Measurements from ENCODE around the gene RNU4-1. TPM values are rescaled to one million over a fixed set of nuclear protein-coding genes. Genes with fewer than 3 reads are reported as not detected.
A peak's percentile ranks its signal among the peaks of the same experiment; 100 is the strongest.
"Not testable (repeated sequence)": the region's sequence is repeated elsewhere in the genome, so short reads cannot be mapped to it uniquely, and the experiment has no call there.

RNU4-1 gene
- total and polyA plus RNA-seq, 5 experiments from 2014 or later: 519 to 934 TPM; not detected in 3

DNA sequence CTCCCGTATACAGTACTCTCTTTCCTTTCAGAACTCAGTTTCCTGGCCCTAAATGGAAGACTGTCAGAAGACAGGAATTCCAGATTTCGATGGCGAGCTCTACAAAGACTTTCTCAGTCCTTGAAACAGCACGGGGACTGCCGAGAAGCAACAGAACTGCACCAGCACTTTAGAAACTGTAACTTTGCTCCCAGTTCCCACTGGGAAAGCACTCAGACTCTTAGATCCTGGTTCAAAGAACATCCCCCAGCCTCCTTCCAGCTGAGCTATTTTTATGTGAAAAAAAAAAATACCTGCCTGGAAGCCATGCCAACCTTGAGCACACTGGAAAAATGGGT lies 29.3 kb downstream of the RNU4-1 start:
- POLR2A ChIA-PET: interaction anchor here (5.1 to 9.3 kb wide), 5 partner anchors 14 to 62 kb away, joined by 42 to 211 read pairs (median 105); partner anchors contain the start of genes RNU4-1, RNU4-2 and RPLP0
- Mint-ChIP-seq H3K9me3 (no peaks in the 10 kb centered on the region), H3K27me3 (peaks cover 0 to 2% (median 0%) of the 10 kb centered on the region in 5 donors), H3K27ac (peak overlapping the region; percentile 79 to 95 (median 92)), H3K4me1 (peaks cover 26 to 65% (median 59%) of the 10 kb centered on the region in 4 donors), H3K4me3 (peak overlapping the region; percentile 88 to 96 (median 94)), H3K36me3 (peaks cover 0 to 10% (median 0%) of the 10 kb centered on the region in 3 donors)
- no peak for ATAC-seq
- DNase-seq: no peak

DNA sequence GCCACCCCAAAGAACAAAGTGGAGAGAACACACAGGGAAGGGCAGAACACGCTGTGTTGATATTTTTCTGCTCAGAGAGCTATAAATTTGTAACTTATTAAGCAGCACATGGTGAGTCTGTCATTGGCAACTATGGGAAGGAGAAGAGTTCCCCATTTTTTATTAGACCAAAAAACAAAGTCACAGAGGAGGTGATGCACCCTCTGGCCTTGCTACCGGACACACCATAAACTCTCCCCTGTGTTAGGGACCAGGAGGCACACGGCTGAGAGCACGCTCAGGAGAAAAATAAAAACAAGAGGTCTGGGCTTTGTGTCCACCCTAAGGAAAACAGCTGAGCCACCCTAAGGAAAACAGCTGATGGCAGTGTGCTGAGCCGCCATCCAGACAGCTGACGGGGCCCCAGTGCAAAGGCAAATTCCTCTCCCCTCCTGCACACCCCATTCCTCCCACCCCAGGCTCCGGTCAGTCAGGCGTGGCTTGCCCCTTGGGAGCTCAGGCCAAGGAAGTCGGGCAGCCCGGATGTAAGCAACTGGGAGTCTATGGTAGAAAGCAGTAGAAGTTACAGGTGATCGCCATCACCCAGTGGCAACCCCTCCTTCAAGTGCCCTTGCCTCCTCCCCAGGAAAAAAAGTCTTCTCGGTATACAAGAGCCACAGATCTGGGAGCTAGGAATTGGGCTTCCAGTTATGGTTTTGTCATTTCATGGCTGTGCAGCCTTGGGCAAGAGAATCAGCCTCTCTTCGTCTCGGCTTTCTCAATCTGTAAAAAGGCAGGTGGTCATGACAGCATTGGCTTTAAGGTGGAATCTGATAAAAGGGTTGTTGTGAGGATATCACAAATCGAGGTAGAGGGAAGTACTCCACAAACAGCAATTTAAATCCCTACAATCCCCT lies 29.9 kb downstream of the RNU4-1 start:
- Mint-ChIP-seq H3K4me3 (peak overlapping the region; percentile 88 to 96 (median 94)), H3K9me3 (no peaks in the 10 kb centered on the region), H3K36me3 (peaks cover 0 to 10% (median 0%) of the 10 kb centered on the region in 3 donors), H3K4me1 (peaks cover 30 to 71% (median 65%) of the 10 kb centered on the region in 4 donors), H3K27ac (peak overlapping the region; percentile 79 to 95 (median 92)), H3K27me3 (peaks cover 0 to 2% (median 0%) of the 10 kb centered on the region in 5 donors)
- POLR2A ChIA-PET: interaction anchor here (0.5 to 9.3 kb wide), 6 partner anchors 13 to 61 kb away, joined by 6 to 211 read pairs (median 90); partner anchors contain the start of genes RNU4-1, RNU4-2 and RPLP0
- ATAC-seq (peak in 1 of 2 donors; percentile 5), DNase-seq (no peak)

- Mint-ChIP-seq H3K36me3 (peaks cover 0 to 10% (median 1%) of the 10 kb centered on the region in 3 donors), H3K27me3 (peaks cover 0 to 2% (median 0%) of the 10 kb centered on the region in 5 donors), H3K4me3 (peak overlapping the region; percentile 88 to 96 (median 94)), H3K27ac (peak overlapping the region; percentile 79 to 95 (median 90)), H3K9me3 (no peaks in the 10 kb centered on the region), H3K4me1 (peaks cover 34 to 80% (median 74%) of the 10 kb centered on the region in 4 donors)
- POLR2A ChIA-PET: interaction anchor here (0.5 to 9.3 kb wide), 8 partner anchors 12 to 66 kb away, joined by 4 to 211 read pairs (median 59); partner anchors contain the start of genes RNU4-1, RNU4-2 and RPLP0
- peak in 5 of 10 donors; percentile 23 to 68 (median 40) for DNase-seq
- peak; percentile 56 to 68 for ATAC-seq
Measured at GRCh38 chr12:120261951-120262851, 30.8 kb downstream of the RNU4-1 start.

GRCh38 chr12:120260607-120261006 lies 32.4 kb downstream of the RNU4-1 start:
- POLR2A ChIA-PET: interaction anchor here (0.6 to 9.3 kb wide), 5 partner anchors 11 to 124 kb away, joined by 3 to 211 read pairs (median 7); partner anchors contain the start of gene RPLP0
- peaks cover 42 to 87% (median 86%) of the 10 kb centered on the region in 4 donors for H3K4me1 Mint-ChIP-seq
- H3K9me3 Mint-ChIP-seq: no peaks in the 10 kb centered on the region
- peak overlapping the region in 9 of 10 donors; percentile 13 to 94 (median 61) for H3K4me3 Mint-ChIP-seq
- ATAC-seq (no peak), DNase-seq (no peak)
- H3K27me3 Mint-ChIP-seq: no peaks in the 10 kb centered on the region
- H3K27ac Mint-ChIP-seq: peak overlapping the region; percentile 24 to 91 (median 68)
- H3K36me3 Mint-ChIP-seq: peaks cover 0 to 13% (median 4%) of the 10 kb centered on the region in 3 donors

GRCh38 chr12:120259418-120260202 lies 33.4 kb downstream of the RNU4-1 start:
- peak overlapping the region in 9 of 10 donors; percentile 5 to 94 (median 61) for H3K4me3 Mint-ChIP-seq
- H3K27me3 Mint-ChIP-seq: no peaks in the 10 kb centered on the region
- no peaks in the 10 kb centered on the region for H3K9me3 Mint-ChIP-seq
- H3K4me1 Mint-ChIP-seq: peaks cover 47 to 93% (median 91%) of the 10 kb centered on the region in 4 donors
- DNase-seq: no peak
- peak overlapping the region; percentile 61 to 91 (median 79) for H3K27ac Mint-ChIP-seq
- ATAC-seq: no peak
- POLR2A ChIA-PET: interaction anchor here (1.4 to 9.3 kb wide), 4 partner anchors 10 to 59 kb away, joined by 5 to 211 read pairs (median 10); partner anchors contain the start of gene RPLP0
- peaks cover 0 to 20% (median 10%) of the 10 kb centered on the region in 3 donors for H3K36me3 Mint-ChIP-seq

- no peak for DNase-seq
- ATAC-seq: no peak
- peaks cover 43 to 92% (median 89%) of the 10 kb centered on the region in 4 donors for H3K4me1 Mint-ChIP-seq
- H3K36me3 Mint-ChIP-seq: peaks cover 0 to 20% (median 13%) of the 10 kb centered on the region in 3 donors
- no peaks in the 10 kb centered on the region for H3K27me3 Mint-ChIP-seq
- peak overlapping the region; percentile 32 to 94 (median 90) for H3K27ac Mint-ChIP-seq
- no peaks in the 10 kb centered on the region for H3K9me3 Mint-ChIP-seq
- H3K4me3 Mint-ChIP-seq: peak overlapping the region in 6 of 10 donors; percentile 25 to 47 (median 40)
- POLR2A ChIA-PET: interaction anchor here (1.4 to 12.7 kb wide), 4 partner anchors 9 to 57 kb away, joined by 3 to 149 read pairs (median 10); no protein-coding TSS in a partner anchor
Measured at GRCh38 chr12:120258323-120258896, 34.6 kb downstream of the RNU4-1 start.

GRCh38 chr12:120257041-120257821 lies 35.8 kb downstream of the RNU4-1 start:
- H3K27me3 Mint-ChIP-seq: no peaks in the 10 kb centered on the region
- POLR2A ChIA-PET: interaction anchor here (1.2 to 14.8 kb wide), 7 partner anchors 6 to 56 kb away, joined by 3 to 207 read pairs (median 11); partner anchors contain the start of genes PXN, RNU4-1 and RNU4-2
- H3K36me3 Mint-ChIP-seq: peaks cover 0 to 18% (median 13%) of the 10 kb centered on the region in 3 donors
- H3K4me1 Mint-ChIP-seq: peaks cover 40 to 92% (median 89%) of the 10 kb centered on the region in 4 donors
- no peak for ATAC-seq
- no peak for DNase-seq
- H3K4me3 Mint-ChIP-seq: peak overlapping the region in 8 of 10 donors; percentile 5 to 68 (median 43)
- H3K9me3 Mint-ChIP-seq: no peaks in the 10 kb centered on the region
- peak overlapping the region; percentile 82 to 94 (median 90) for H3K27ac Mint-ChIP-seq

GRCh38 chr12:120254809-120255208 lies 38.2 kb downstream of the RNU4-1 start:
- Mint-ChIP-seq H3K4me3 (peak overlapping the region in 9 of 10 donors; percentile 11 to 81 (median 59)), H3K27ac (peak overlapping the region; percentile 87 to 98 (median 92)), H3K27me3 (no peaks in the 10 kb centered on the region), H3K9me3 (no peaks in the 10 kb centered on the region), H3K36me3 (peaks cover 0 to 15% (median 13%) of the 10 kb centered on the region in 3 donors), H3K4me1 (peaks cover 48 to 92% (median 87%) of the 10 kb centered on the region in 4 donors)
- POLR2A ChIA-PET: interaction anchor here (1.0 to 14.8 kb wide), 6 partner anchors 9 to 54 kb away, joined by 3 to 207 read pairs (median 37); partner anchors contain the start of genes PXN, RNU4-1, RNU4-2 and RPLP0
- DNase-seq: no peak
- ATAC-seq: no peak

DNA sequence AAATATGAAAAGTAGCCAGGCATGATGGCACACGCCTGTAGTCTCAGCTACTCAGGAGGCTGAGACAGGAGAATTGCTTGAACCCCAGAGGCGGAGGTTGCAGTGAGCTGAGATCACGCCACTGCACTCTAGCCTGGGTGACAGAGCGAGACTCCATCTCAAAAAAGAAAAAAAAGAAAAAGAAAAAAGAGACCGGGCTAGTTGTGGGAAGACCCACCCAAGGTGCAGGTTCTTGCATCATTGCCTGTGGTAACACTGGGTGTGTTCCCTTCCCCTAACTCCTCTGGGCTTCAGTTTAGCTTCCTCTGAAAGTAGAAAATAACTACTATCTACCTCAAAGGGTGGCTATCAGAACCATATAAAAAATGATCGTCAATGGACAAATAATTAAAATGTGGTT lies 39.7 kb downstream of the RNU4-1 start:
- POLR2A ChIA-PET: interaction anchor here (0.7 to 14.8 kb wide), 10 partner anchors 10 to 1309 kb away, joined by 3 to 207 read pairs (median 8); partner anchors contain the start of genes PXN, RNU4-1, RNU4-2 and RPLP0
- H3K4me3 Mint-ChIP-seq: peak overlapping the region; percentile 73 to 85 (median 78)
- H3K27me3 Mint-ChIP-seq, H3K9me3 Mint-ChIP-seq: not testable (repeated sequence)
- H3K27ac Mint-ChIP-seq: peak overlapping the region; percentile 87 to 98 (median 94)
- peaks cover 49 to 94% (median 90%) of the 10 kb centered on the region in 4 donors for H3K4me1 Mint-ChIP-seq
- H3K36me3 Mint-ChIP-seq: peaks cover 0 to 14% (median 13%) of the 10 kb centered on the region in 3 donors
- peak in 8 of 10 donors; percentile 34 to 85 (median 70) for DNase-seq
- ATAC-seq: peak; percentile 51 to 62
